WI38 (cell line): Measurements from ENCODE around the gene ZC3H6.

Experiments
- H3K4me3 ChIP-seq: 2 replicates; pipeline ENCODE4 v1.5.1; 2011; ENCODE audit warnings: low read depth, mild to moderate bottlenecking, control low read depth, low read length
- CTCF ChIP-seq: IDR thresholded peaks from 2 replicates; pipeline ENCODE4 v1.5.1; 2012; ENCODE audit warnings: low read depth, mild to moderate bottlenecking, control low read depth, low read length

Gene ZC3H6

DNA sequence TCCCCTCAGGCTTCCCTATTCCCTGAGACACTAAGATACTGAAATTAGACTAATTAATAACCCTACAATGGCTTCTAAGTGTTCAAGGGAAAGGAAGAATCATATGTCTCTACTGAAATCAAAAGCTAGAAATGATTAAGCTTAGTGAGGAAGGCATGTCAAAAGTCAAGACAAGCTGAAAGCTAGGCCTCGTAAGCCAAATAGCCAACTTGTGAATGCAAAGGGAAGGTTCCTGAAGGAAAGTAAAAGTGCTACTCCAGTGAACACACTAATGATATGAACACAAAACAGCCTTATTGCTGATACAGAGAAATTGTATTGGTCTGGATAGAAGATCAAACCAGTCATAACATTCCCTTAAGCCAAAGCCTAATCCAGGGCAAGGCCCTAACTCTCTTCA lies 30.5 kb upstream of the ZC3H6 start:
- no peak for TF ChIP-seq CTCF

GRCh38 chr2:112251271-112251670 lies 24.1 kb upstream of the ZC3H6 start:
- H3K4me3 ChIP-seq, result no peak overlapping the region
- no peak for TF ChIP-seq CTCF

More for the DNA sequence above, 30.5 kb upstream of the ZC3H6 start:
- H3K4me3 ChIP-seq, result no peak overlapping the region

DNA sequence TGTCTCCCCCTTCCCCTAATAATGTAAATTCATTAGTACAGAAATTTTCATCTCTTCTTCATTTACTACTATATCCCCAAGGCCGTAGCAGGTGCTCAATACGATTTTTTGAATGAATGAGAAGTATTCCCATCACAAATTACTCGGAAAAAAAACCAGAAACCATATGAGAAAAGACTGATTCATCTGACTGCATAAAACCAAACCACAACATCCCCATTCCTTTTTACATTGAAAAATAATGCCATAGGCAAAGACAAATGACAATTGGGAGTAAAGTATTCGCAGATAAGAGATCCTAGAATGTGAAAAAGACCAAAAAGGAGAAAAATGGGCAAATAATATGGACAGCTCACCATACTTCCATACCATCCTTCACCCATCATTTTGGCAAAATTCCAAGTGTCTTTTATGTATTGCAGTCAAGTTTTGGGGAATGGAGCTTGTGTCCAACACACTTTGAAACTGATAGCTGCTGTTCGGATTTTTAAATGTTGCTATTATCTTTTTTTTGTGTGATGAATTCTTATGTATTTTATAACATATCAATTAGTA lies 22.1 kb upstream of the ZC3H6 start:
- no peak overlapping the region for H3K4me3 ChIP-seq
- TF ChIP-seq CTCF, result no peak

DNA sequence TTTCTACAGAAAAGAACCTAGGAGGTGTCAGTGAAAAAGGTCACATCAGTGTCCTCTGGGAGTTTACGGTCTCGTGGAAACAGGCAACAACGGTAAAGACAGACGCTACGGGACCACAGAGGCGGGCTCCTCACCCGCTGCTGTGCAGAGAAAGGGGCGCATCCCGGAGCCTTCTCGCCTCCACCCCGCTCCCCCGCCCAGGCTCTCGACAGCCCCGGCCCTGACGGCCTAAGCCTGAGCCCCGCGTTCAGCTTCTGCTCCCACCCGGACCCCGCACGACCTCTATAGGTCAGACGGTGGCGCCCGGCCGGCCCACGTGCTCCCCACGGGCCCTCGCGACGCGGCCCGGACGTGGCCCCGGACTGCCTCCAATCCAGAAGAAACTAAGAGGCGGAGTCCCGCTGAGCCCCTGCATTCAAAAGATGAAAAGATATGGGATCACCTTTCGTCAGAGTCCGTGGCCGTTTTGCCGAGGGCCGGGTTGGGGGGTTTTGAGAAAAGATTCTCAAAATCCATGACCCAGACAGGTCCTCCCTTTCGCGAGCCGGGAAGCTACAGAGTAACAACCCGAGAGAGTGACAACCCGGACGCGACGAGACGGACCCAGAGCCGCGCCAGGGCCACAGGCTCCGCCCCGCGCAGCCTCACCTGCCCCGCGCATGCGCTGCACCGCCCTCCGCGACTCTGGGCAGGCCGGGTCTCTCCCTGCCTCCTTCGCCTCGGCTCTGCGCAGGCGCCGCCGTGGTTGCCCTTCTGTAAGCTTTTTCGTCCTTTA lies 20.7 kb upstream of the ZC3H6 start, which contains the start of gene ZC3H8:
TSS of gene ZC3H8 (minus strand) at position 577 of the 775 bp plus-strand sequence. CDS start at position 516, 61 bp downstream.
- no peak for TF ChIP-seq CTCF
- peak within 1 kb of the TSS; percentile 80 for H3K4me3 ChIP-seq

GRCh38 chr2:112255875-112256274 lies 19.5 kb upstream of the ZC3H6 start:
- no peak overlapping the region for H3K4me3 ChIP-seq
- no peak for TF ChIP-seq CTCF

DNA sequence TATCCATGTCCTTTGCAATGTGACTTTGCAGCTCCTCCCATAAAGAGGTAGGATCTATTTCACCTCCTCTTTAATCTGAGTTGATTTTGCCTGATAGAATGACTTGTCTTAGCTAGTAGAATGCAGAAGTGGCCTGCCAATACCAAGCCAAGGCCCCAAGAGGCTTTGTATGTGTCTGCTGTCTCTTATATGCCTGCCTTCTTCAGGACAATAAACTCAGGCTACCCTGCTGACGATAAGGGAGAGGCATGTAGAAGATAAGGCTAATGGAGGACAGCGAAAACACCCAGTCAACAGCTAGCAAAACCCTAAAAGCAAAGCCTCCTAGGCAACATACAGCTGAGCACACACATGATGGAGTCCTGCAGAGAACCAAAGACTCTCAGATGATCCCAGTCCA lies 18.7 kb upstream of the ZC3H6 start:
- no peak for TF ChIP-seq CTCF
- H3K4me3 ChIP-seq, result no peak overlapping the region

- H3K4me3 ChIP-seq, result no peak overlapping the region
Observed at GRCh38 chr2:112257575-112257974, 17.8 kb upstream of the ZC3H6 start.

More at GRCh38 chr2:112257575-112257974, 17.8 kb upstream of the ZC3H6 start:
- TF ChIP-seq CTCF, result no peak
